CD4-positive, alpha-beta T cell (primary cell): Measurements from ENCODE around the gene RBM38. TPM values are rescaled to one million over a fixed set of nuclear protein-coding genes. Genes with fewer than 3 reads are reported as not detected.
A peak's percentile ranks its signal among the peaks of the same experiment; 100 is the strongest.

Experiments
- ATAC-seq: fragments of 200-7000 bp; cut with Tn5 transposase; one replicate; pipeline ENCODE4 v1.10.0; 2022; ENCODE audit warnings: mild to moderate bottlenecking; ENCODE audit not compliant: poor library complexity
- CTCF ChIA-PET: fragments of 350-600 bp; sonication (Branson Sonifier 250); formaldehyde crosslinking; loops from one replicate; lab custom pipeline; 2021; ENCODE audit warnings: antibody characterized with exemption, inconsistent platforms; lab: Charles Lee
- POLR2A ChIA-PET: fragments of 350-600 bp; sonication (Branson Sonifier 250); formaldehyde crosslinking; loops from one replicate; lab custom pipeline; 2021; ENCODE audit warnings: antibody characterized with exemption, inconsistent platforms; lab: Charles Lee
- DNase-seq, 14 experiments: peaks; one replicate each; pipeline ENCODE4 v3.0.0-alpha.2; 2013 to 2020; ENCODE audit warnings: mixed read lengths in 2 of 14
- H3K27ac ChIP-seq, 2 donors: one replicate each; pipeline versions ENCODE4 v1.5.1 to v1.7.0; 2013; ENCODE audit warnings: low read length in 2 of 2, low read depth in 1 of 2, mild to moderate bottlenecking in 1 of 2
- H3K27me3 ChIP-seq, 2 experiments: 1 replicate in 1 of 2; 2 replicates in 1 of 2; pipeline versions ENCODE4 v1.6.1 to v1.7.0; 2013; ENCODE audit warnings: low read length in 2 of 2, control low read depth in 1 of 2, mild to moderate bottlenecking in 1 of 2, moderate library complexity in 1 of 2; ENCODE audit not compliant: insufficient read depth in 2 of 2, control insufficient read depth in 1 of 2
- H3K36me3 ChIP-seq: one replicate; pipeline ENCODE4 v1.6.1; 2013; ENCODE audit warnings: low read length, control low read depth; ENCODE audit not compliant: insufficient read depth
- H3K4me1 ChIP-seq: one replicate; pipeline ENCODE4 v1.6.1; 2013; ENCODE audit warnings: low read length, control low read depth; ENCODE audit not compliant: insufficient read depth
- H3K4me3 ChIP-seq: one replicate; pipeline ENCODE4 v1.5.1; 2013; ENCODE audit warnings: mild to moderate bottlenecking, low read length, moderate library complexity
- H3K9me3 ChIP-seq, 2 experiments: 1 replicate in 1 of 2; 2 replicates in 1 of 2; pipeline versions ENCODE4 v1.6.1 to v1.7.0; 2013; ENCODE audit warnings: low read length in 2 of 2, mild to moderate bottlenecking in 2 of 2, control low read depth in 1 of 2, moderate library complexity in 1 of 2; ENCODE audit not compliant: control insufficient read depth in 1 of 2, insufficient read depth in 1 of 2
- H3K27ac Mint-ChIP-seq: one replicate; pipeline ENCODE4 v1.8.0; 2020; ENCODE audit warnings: mixed read lengths
- H3K27me3 Mint-ChIP-seq: one replicate; pipeline ENCODE4 v1.8.0; 2021; ENCODE audit warnings: mixed read lengths
- H3K36me3 Mint-ChIP-seq: one replicate; pipeline ENCODE4 v1.8.0; 2021; ENCODE audit warnings: low read depth, mixed read lengths
- H3K4me1 Mint-ChIP-seq: one replicate; pipeline ENCODE4 v1.8.0; 2021; ENCODE audit warnings: low read depth, mixed read lengths
- H3K4me3 Mint-ChIP-seq: one replicate; pipeline ENCODE4 v1.8.0; 2020; ENCODE audit warnings: mild to moderate bottlenecking, mixed read lengths
- H3K9me3 Mint-ChIP-seq: one replicate; pipeline ENCODE4 v1.8.0; 2020; ENCODE audit warnings: mixed read lengths
- intact Hi-C, 2 experiments: fragments of 100-400 bp; cut with DNase I in 1 of 2; cut with micrococcal nuclease in 1 of 2; formaldehyde crosslinking; loops; one replicate each; pipeline versions ENCODE4 v1.15.1 to v1.9.0; 2023 to 2025; cut with DNase I, micrococcal nuclease
- total RNA-seq, 174 experiments: library from RNA in 2 of 174; stranded (reverse) in 2 of 174; gene quantifications; one replicate each; pipeline ENCODE4 v1.2.3 and lab custom pipeline; 2021 to 2026
- TF ChIP-seq, protein P1 (sequence below): fragments of 200-600 bp; IDR thresholded peaks from one replicate; pipeline ENCODE4 v1.8.0; 2022; ENCODE audit warnings: antibody characterized with exemption, mild to moderate bottlenecking

RBM38 gene
- total RNA-seq, 2 experiments from 2014 or later: 604 to 645 TPM

DNA sequence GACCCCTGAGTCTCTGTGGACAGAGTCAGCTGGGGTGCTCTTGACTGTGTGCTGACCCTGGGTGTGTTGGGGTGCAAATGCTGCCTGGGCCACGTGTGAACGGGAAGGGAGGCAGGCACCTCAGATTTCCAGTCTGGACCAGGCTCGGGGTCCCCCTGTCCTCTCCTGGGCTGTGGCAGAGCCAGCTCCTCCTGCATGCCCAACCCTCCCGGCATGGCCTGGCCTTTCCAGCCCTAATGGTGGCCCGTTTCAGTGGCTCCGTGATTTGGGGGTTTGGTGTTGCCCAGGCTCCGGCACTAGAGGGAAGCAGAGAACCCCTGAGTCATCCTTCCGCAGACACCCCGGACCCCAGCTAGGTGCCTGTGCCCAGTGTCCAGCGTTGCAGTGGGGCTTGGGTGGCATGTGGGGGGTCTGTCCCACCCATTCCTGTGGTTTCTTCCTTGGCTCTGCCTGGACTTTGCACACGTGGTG lies 9.1 kb downstream of the RBM38 start:
- no peak for ATAC-seq
- Histone ChIP-seq H3K36me3 (peaks cover 88% of the 10 kb centered on the region), H3K4me1 (peaks cover 100% of the 10 kb centered on the region), H3K4me3 (peak overlapping the region; percentile 54), H3K27me3 (no peaks in the 10 kb centered on the region), H3K9me3 (no peaks in the 10 kb centered on the region), H3K27ac (peak overlapping the region; percentile 90 to 99)
- POLR2A ChIA-PET: interaction anchor here (2.6 to 7.1 kb wide), 5 partner anchors 10 to 73 kb away, joined by 19 to 150 read pairs (median 32); partner anchors contain the start of gene RBM38
- Mint-ChIP-seq H3K27ac (peak overlapping the region; percentile 96), H3K9me3 (no peaks in the 10 kb centered on the region), H3K4me1 (peaks cover 84% of the 10 kb centered on the region), H3K36me3 (peaks cover 99% of the 10 kb centered on the region), H3K27me3 (peaks cover 4% of the 10 kb centered on the region), H3K4me3 (peak overlapping the region; percentile 85)
- TF ChIP-seq, protein P1, sequence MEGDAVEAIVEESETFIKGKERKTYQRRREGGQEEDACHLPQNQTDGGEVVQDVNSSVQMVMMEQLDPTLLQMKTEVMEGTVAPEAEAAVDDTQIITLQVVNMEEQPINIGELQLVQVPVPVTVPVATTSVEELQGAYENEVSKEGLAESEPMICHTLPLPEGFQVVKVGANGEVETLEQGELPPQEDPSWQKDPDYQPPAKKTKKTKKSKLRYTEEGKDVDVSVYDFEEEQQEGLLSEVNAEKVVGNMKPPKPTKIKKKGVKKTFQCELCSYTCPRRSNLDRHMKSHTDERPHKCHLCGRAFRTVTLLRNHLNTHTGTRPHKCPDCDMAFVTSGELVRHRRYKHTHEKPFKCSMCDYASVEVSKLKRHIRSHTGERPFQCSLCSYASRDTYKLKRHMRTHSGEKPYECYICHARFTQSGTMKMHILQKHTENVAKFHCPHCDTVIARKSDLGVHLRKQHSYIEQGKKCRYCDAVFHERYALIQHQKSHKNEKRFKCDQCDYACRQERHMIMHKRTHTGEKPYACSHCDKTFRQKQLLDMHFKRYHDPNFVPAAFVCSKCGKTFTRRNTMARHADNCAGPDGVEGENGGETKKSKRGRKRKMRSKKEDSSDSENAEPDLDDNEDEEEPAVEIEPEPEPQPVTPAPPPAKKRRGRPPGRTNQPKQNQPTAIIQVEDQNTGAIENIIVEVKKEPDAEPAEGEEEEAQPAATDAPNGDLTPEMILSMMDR: peak; percentile 20
- intact Hi-C loops: no loop called here
- CTCF ChIA-PET: no interaction called here
- DNase-seq: peak in 1 of 14 experiments; percentile 40

DNA sequence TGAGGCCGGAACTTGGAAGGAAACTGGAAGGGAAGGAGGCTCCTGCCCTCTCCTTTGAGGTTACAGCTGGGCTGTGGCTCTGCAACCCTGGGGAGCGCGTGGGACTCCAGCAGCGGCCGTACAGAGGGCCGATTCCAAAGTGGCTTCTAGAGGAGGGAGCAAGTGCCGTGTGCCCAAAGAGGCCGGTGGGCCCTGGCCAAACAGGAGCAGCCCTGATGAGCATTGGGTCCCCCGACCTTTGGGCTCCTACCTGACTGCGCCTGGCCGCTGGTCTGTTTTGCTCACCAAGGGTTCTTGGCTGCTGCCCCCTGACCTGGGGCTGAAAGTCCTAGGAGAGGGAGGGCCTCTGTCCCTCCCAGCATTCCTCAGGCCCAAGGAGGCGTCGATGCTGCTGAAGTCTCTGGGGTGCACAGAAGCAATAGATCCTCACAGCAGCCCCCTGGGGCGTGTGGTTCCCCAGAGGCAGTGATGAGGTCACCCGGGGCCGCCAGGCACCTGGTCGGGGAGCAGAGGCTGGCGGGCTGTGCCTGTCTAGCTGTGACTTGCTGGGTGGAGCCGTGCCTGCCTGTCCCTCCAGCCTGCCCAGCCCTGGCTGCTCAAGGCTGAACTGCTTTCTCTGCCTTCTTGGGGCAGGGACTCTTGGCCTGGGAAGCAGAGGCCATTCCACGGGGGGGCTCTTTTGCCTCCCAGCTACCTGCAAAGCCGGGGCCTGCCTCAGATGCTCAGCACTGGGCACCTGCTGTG lies 9.8 kb downstream of the RBM38 start:
- ATAC-seq: no peak
- peaks cover 4% of the 10 kb centered on the region for H3K27me3 Mint-ChIP-seq
- ChIA-PET CTCF (no interaction called here), POLR2A (interaction anchor here (0.9 to 7.1 kb wide), 4 partner anchors 11 to 31 kb away, joined by 3 to 132 read pairs (median 18); partner anchors contain the start of gene RBM38)
- Histone ChIP-seq H3K9me3 (no peaks in the 10 kb centered on the region), H3K4me3 (no peak overlapping the region), H3K27me3 (no peaks in the 10 kb centered on the region), H3K27ac (peak overlapping the region in 1 of 2 donors; percentile 99), H3K4me1 (peaks cover 100% of the 10 kb centered on the region), H3K36me3 (peaks cover 88% of the 10 kb centered on the region)
- H3K4me3 Mint-ChIP-seq: peak overlapping the region; percentile 75
- H3K36me3 Mint-ChIP-seq: peaks cover 99% of the 10 kb centered on the region
- DNase-seq: peak in 2 of 14 experiments; percentile 38 to 51
- TF ChIP-seq, protein P1: no peak
- no peaks in the 10 kb centered on the region for H3K9me3 Mint-ChIP-seq
- peak overlapping the region; percentile 96 for H3K27ac Mint-ChIP-seq
- intact Hi-C loops: no loop called here
- peaks cover 78% of the 10 kb centered on the region for H3K4me1 Mint-ChIP-seq

GRCh38 chr20:57401565-57401918 lies 10.3 kb downstream of the RBM38 start:
- no peak overlapping the region for H3K27ac ChIP-seq

More at GRCh38 chr20:57401565-57401918, 10.3 kb downstream of the RBM38 start:
- H3K4me1 ChIP-seq: peaks cover 100% of the 10 kb centered on the region
- Mint-ChIP-seq H3K4me1 (peaks cover 73% of the 10 kb centered on the region), H3K9me3 (no peaks in the 10 kb centered on the region), H3K27ac (peak overlapping the region; percentile 96), H3K27me3 (peaks cover 4% of the 10 kb centered on the region), H3K36me3 (peaks cover 99% of the 10 kb centered on the region), H3K4me3 (peak overlapping the region; percentile 75)
- no peak overlapping the region for H3K4me3 ChIP-seq
- DNase-seq (no peak), ATAC-seq (no peak)
- ChIA-PET POLR2A (interaction anchor here (0.9 to 7.1 kb wide), 4 partner anchors 11 to 32 kb away, joined by 3 to 132 read pairs (median 4); partner anchors contain the start of gene RBM38), CTCF (no interaction called here)
- intact Hi-C loops: no loop called here
- TF ChIP-seq, protein P1: no peak
- no peaks in the 10 kb centered on the region for H3K27me3 ChIP-seq
- peaks cover 88% of the 10 kb centered on the region for H3K36me3 ChIP-seq
- H3K9me3 ChIP-seq: no peaks in the 10 kb centered on the region
